Measurements from ENCODE around the gene ENG.
A peak's percentile ranks its signal among the peaks of the same experiment; 100 is the strongest.

Gene ENG

GRCh38 chr9:127789179-127789578 is 65.3 kb downstream of the ENG start:
- no peak for DNase-seq

- DNase-seq: no peak
Measured at GRCh38 chr9:127788337-127789011, 66.0 kb downstream of the ENG start.

- DNase-seq: no peak
Measured at GRCh38 chr9:127786773-127787104, 67.7 kb downstream of the ENG start.

- DNase-seq: peak; percentile 94
Measured at GRCh38 chr9:127785933-127786772, 68.3 kb downstream of the ENG start, which contains the start of gene CDK9. Gene CDK9 (plus strand): TSS chr9:127786034. CDS start chr9:127786149, 115 bp downstream.

GRCh38 chr9:127785023-127785932 is 69.2 kb downstream of the ENG start:
- peak; percentile 92 for DNase-seq

- DNase-seq: peak; percentile 88
Measured at GRCh38 chr9:127783111-127784008, 71.1 kb downstream of the ENG start.

- no peak for DNase-seq
Measured at GRCh38 chr9:127781806-127782205, 72.7 kb downstream of the ENG start.

GRCh38 chr9:127780909-127781308 is 73.5 kb downstream of the ENG start:
- DNase-seq: peak; percentile 37

- no peak for DNase-seq
Measured at GRCh38 chr9:127780126-127780885, 74.2 kb downstream of the ENG start.

GRCh38 chr9:127779136-127779981 is 75.1 kb downstream of the ENG start:
- DNase-seq: peak; percentile 73

GRCh38 chr9:127778280-127779135 is 76.0 kb downstream of the ENG start, which contains the start of gene SH2D3C:
Gene SH2D3C (minus strand): TSS chr9:127778666. CDS start chr9:127778627, 39 bp downstream.
- peak; percentile 58 for DNase-seq

- DNase-seq: no peak
Measured at GRCh38 chr9:127777368-127777980, 77.0 kb downstream of the ENG start.

- no peak for DNase-seq
Measured at GRCh38 chr9:127776924-127777289, 77.6 kb downstream of the ENG start.

- peak; percentile 87 for DNase-seq
Measured at GRCh38 chr9:127776195-127776923, 78.1 kb downstream of the ENG start.

- no peak for DNase-seq
Measured at GRCh38 chr9:127773981-127774380, 80.5 kb downstream of the ENG start.

- no peak for DNase-seq
Measured at GRCh38 chr9:127773272-127773671, 81.2 kb downstream of the ENG start.

- no peak for DNase-seq
Measured at GRCh38 chr9:127772603-127773002, 81.9 kb downstream of the ENG start.

- DNase-seq: no peak
Measured at GRCh38 chr9:127771570-127772189, 82.8 kb downstream of the ENG start.

All from CD4-positive, alpha-beta T cell treated with Interleukin-10 for 1 hour (primary cell).